ENCODE results near the gene ORAI1.

- no peak for TF ChIP-seq CTCF (conservative IDR thresholded peaks at IDR 0.05; ENCODE audit: low read depth, low read length)
- TF ChIP-seq EZH2 (IDR thresholded peaks at IDR 0.05; ENCODE audit: low read length, unreplicated experiment): no peak
These were observed 4.5 kb downstream of the ORAI1 start for GRCh38 chr12:121630791-121631355.

Measured in PC-3 (cell line).